HEK293 (cell line): Measurements from ENCODE around the gene ME3.

Source experiments
- CTCF ChIP-seq: fragments of 450-650 bp; formaldehyde crosslinking; IDR thresholded peaks from 2 replicates; pipeline ENCODE4 v1.5.1; 2016; ENCODE audit warnings: missing biosample characterization, missing genetic modification characterization
- ZNF16 ChIP-seq: fragments of 450-650 bp; formaldehyde crosslinking; IDR thresholded peaks from 2 replicates; pipeline ENCODE4 v1.5.1; 2016; ENCODE audit warnings: low read depth, missing biosample characterization, missing genetic modification characterization
- ZNF175 ChIP-seq: fragments of 450-650 bp; formaldehyde crosslinking; IDR thresholded peaks from 2 replicates; pipeline ENCODE4 v1.5.1; 2016; ENCODE audit warnings: missing biosample characterization, missing genetic modification characterization
- ZNF433 ChIP-seq: fragments of 450-650 bp; formaldehyde crosslinking; IDR thresholded peaks from 2 replicates; pipeline ENCODE4 v1.5.1; 2016; ENCODE audit warnings: missing biosample characterization, missing genetic modification characterization, low read depth
- ZNF629 ChIP-seq: fragments of 450-650 bp; formaldehyde crosslinking; IDR thresholded peaks from 2 replicates; pipeline ENCODE4 v1.5.1; 2017; ENCODE audit warnings: missing biosample characterization, missing genetic modification characterization
- TF ChIP-seq, protein P1 (sequence below): fragments of 450-650 bp; formaldehyde crosslinking; IDR thresholded peaks from 2 replicates; pipeline ENCODE4 v1.5.1; 2016; ENCODE audit warnings: missing biosample characterization, missing genetic modification characterization
- TF ChIP-seq, protein P2 (sequence below): IDR thresholded peaks from 2 replicates; pipeline ENCODE4 v1.6.1; 2011; ENCODE audit warnings: mild to moderate bottlenecking, low read depth, low read length, borderline replicate concordance

- TF ChIP-seq ZNF16 (tag by site-specific recombination) (no peak), ZNF433 (tag by site-specific recombination) (no peak), CTCF (tag by site-specific recombination) (no peak), ZNF629 (tag by site-specific recombination) (no peak), ZNF175 (tag by site-specific recombination) (no peak)
- TF ChIP-seq, protein P1, sequence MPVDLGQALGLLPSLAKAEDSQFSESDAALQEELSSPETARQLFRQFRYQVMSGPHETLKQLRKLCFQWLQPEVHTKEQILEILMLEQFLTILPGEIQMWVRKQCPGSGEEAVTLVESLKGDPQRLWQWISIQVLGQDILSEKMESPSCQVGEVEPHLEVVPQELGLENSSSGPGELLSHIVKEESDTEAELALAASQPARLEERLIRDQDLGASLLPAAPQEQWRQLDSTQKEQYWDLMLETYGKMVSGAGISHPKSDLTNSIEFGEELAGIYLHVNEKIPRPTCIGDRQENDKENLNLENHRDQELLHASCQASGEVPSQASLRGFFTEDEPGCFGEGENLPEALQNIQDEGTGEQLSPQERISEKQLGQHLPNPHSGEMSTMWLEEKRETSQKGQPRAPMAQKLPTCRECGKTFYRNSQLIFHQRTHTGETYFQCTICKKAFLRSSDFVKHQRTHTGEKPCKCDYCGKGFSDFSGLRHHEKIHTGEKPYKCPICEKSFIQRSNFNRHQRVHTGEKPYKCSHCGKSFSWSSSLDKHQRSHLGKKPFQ (tag by site-specific recombination) = no peak
- TF ChIP-seq, protein P2, sequence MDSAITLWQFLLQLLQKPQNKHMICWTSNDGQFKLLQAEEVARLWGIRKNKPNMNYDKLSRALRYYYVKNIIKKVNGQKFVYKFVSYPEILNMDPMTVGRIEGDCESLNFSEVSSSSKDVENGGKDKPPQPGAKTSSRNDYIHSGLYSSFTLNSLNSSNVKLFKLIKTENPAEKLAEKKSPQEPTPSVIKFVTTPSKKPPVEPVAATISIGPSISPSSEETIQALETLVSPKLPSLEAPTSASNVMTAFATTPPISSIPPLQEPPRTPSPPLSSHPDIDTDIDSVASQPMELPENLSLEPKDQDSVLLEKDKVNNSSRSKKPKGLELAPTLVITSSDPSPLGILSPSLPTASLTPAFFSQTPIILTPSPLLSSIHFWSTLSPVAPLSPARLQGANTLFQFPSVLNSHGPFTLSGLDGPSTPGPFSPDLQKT = no peak
These were observed 91.9 kb downstream of the ME3 start for GRCh38 chr11:86580535-86580934.
